Measurements from ENCODE around the gene BARD1.
"Not testable (repeated sequence)": the region's sequence is repeated elsewhere in the genome, so short reads cannot be mapped to it uniquely, and the experiment has no call there.

BARD1 gene

DNA sequence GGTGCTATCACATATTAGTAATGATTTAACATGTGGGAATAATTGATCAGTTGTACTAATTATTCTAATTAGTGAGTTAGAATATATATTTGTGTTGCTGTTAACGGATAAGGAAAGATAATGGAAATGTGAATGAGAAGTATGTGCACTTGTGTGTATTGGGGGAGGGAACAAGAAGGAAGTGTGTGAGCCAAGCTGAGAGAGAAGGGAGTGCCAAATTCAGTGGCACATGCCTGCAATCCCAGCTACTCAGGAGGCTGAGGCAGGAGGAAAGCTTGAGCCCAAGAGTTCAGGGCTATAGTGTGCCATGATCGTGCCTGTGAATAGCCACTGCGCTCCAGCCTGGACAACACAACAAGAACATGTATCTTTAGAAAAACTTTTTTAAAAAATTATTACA is 9.3 kb downstream of the BARD1 start:
- Histone ChIP-seq H3K36me3 (ENCODE audit: control insufficient read depth, low read length) (peaks cover 77% of the 10 kb centered on the region), H3K4me1 (ENCODE audit: control insufficient read depth, low read length) (peaks cover 4% of the 10 kb centered on the region; the same call in 1 of the 2 replicates), H3K27ac (ENCODE audit: low read depth, low read length) (no peak overlapping the region), H3K4me3 (ENCODE audit: low read length) (no peak overlapping the region), H3K79me2 (ENCODE audit: control insufficient read depth, low read length) (peaks cover 100% of the 10 kb centered on the region), H3K27me3 (ENCODE audit: control insufficient read depth, low read length) (no peaks in the 10 kb centered on the region), H3K9me2 (replicated peaks; ENCODE audit: control insufficient read depth, low read length) (no peaks in the 10 kb centered on the region), H4K20me1 (ENCODE audit: control insufficient read depth, insufficient read depth, low read depth, low read length) (peaks cover 24% of the 10 kb centered on the region), H3K4me2 (ENCODE audit: low read length) (no peak overlapping the region), H3K9me3 (ENCODE audit: control insufficient read depth, insufficient read depth, low read length) (no peaks in the 10 kb centered on the region), H3F3A (ENCODE audit: control insufficient read depth, insufficient read depth) (no peaks in the 10 kb centered on the region; the same call in 1 of the 2 replicates)
- TF ChIP-seq, protein P1, sequence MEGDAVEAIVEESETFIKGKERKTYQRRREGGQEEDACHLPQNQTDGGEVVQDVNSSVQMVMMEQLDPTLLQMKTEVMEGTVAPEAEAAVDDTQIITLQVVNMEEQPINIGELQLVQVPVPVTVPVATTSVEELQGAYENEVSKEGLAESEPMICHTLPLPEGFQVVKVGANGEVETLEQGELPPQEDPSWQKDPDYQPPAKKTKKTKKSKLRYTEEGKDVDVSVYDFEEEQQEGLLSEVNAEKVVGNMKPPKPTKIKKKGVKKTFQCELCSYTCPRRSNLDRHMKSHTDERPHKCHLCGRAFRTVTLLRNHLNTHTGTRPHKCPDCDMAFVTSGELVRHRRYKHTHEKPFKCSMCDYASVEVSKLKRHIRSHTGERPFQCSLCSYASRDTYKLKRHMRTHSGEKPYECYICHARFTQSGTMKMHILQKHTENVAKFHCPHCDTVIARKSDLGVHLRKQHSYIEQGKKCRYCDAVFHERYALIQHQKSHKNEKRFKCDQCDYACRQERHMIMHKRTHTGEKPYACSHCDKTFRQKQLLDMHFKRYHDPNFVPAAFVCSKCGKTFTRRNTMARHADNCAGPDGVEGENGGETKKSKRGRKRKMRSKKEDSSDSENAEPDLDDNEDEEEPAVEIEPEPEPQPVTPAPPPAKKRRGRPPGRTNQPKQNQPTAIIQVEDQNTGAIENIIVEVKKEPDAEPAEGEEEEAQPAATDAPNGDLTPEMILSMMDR (IDR thresholded peaks at IDR 0.05; ENCODE audit: low read depth, low read length, poor library complexity, severe bottlenecking) = no peak
- TF ChIP-seq EZH2phosphoT487 (IDR thresholded peaks at IDR 0.05; ENCODE audit: borderline replicate concordance, low read length) = no peak

DNA sequence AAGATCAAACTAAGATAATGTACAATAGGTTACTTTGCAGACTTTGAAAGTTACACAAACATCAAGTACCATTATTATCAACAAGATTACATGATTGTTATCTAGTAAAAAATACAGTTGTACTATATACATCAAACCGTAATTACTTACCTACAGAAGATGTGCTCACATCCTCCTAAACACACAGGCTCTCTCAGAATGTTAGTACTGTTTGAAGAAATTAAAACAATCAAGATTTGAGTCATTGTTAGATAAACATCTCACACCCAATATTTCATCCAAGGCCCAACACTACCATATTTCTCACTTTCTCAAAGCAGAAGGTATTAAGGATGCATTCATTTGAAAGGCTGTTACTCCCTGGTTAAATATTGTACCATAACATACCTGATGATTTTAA is 12.6 kb downstream of the BARD1 start:
- H3K79me2 ChIP-seq (ENCODE audit: control insufficient read depth, low read length) = peaks cover 99% of the 10 kb centered on the region
- no peak for TF ChIP-seq EZH2phosphoT487 (IDR thresholded peaks at IDR 0.05; ENCODE audit: borderline replicate concordance, low read length)
- TF ChIP-seq, protein P1 (IDR thresholded peaks at IDR 0.05; ENCODE audit: low read depth, low read length, poor library complexity, severe bottlenecking) = no peak
- no peaks in the 10 kb centered on the region for H3K27me3 ChIP-seq (ENCODE audit: control insufficient read depth, low read length)
- peaks cover 85% of the 10 kb centered on the region for H3K36me3 ChIP-seq (ENCODE audit: control insufficient read depth, low read length)
- no peak overlapping the region for H3K4me3 ChIP-seq (ENCODE audit: low read length)
- H3K9me2 ChIP-seq (replicated peaks; ENCODE audit: control insufficient read depth, low read length) = no peaks in the 10 kb centered on the region
- no peaks in the 10 kb centered on the region for H3K9me3 ChIP-seq (ENCODE audit: control insufficient read depth, insufficient read depth, low read length)
- no peak overlapping the region for H3K27ac ChIP-seq (ENCODE audit: low read depth, low read length)
- peaks cover 22% of the 10 kb centered on the region for H4K20me1 ChIP-seq (ENCODE audit: control insufficient read depth, insufficient read depth, low read depth, low read length)
- no peaks in the 10 kb centered on the region; the same call in 1 of the 2 replicates for H3K4me1 ChIP-seq (ENCODE audit: control insufficient read depth, low read length)
- H3K4me2 ChIP-seq (ENCODE audit: low read length) = no peak overlapping the region
- no peaks in the 10 kb centered on the region; the same call in 1 of the 2 replicates for H3F3A ChIP-seq (ENCODE audit: control insufficient read depth, insufficient read depth)

DNA sequence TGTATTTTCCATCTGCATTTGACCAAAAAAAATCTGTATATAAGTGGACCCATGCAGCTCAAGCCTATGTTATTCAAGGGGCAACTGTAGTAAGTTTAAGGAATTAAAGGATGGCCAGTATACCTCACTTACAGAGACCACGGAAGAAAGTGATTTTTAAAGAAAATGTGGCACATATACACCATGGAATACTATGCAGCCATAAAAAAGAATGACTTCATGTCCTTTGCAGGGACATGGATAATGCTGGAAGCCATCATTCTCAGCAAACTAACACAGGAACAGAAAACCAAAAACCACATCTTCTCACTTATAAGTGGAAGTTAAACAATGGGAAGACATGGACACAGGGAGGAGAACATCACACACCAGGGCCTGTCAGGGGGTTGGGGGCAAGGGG is 26.3 kb downstream of the BARD1 start:
- H3K27ac ChIP-seq (ENCODE audit: low read depth, low read length); H3K4me2 ChIP-seq (ENCODE audit: low read length); H3F3A ChIP-seq (ENCODE audit: control insufficient read depth, insufficient read depth); H3K9me2 ChIP-seq (replicated peaks; ENCODE audit: control insufficient read depth, low read length); H3K4me1 ChIP-seq (ENCODE audit: control insufficient read depth, low read length); H3K4me3 ChIP-seq (ENCODE audit: low read length); H3K9me3 ChIP-seq (ENCODE audit: control insufficient read depth, insufficient read depth, low read length); H3K27me3 ChIP-seq (ENCODE audit: control insufficient read depth, low read length); H4K20me1 ChIP-seq (ENCODE audit: control insufficient read depth, insufficient read depth, low read depth, low read length): not testable (repeated sequence)
- Histone ChIP-seq H3K36me3 (ENCODE audit: control insufficient read depth, low read length) (peaks cover 87% of the 10 kb centered on the region), H3K79me2 (ENCODE audit: control insufficient read depth, low read length) (peaks cover 96% of the 10 kb centered on the region)

DNA sequence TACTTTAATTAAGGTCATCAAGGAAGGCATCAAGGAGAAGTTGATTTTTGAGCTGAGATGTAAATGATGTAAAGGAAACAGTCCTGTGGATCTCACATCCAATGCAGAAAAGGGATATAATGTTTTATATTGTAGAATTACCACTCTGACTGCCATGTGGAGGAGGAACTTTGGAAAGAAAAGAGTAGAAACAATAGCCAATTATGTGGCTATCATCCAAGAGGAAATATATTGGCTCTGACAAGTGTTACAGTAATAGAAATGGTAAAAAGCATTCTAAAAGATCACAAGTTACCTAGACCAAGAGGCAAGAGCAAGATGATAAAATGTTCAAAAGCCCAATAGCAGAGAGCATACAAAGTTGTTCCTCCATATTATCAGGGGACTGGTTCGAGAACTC is 26.8 kb downstream of the BARD1 start:
- no peaks in the 10 kb centered on the region for H3K4me1 ChIP-seq (ENCODE audit: control insufficient read depth, low read length)
- H3K27me3 ChIP-seq (ENCODE audit: control insufficient read depth, low read length) = no peaks in the 10 kb centered on the region
- no peaks in the 10 kb centered on the region for H3F3A ChIP-seq (ENCODE audit: control insufficient read depth, insufficient read depth)
- H3K27ac ChIP-seq (ENCODE audit: low read depth, low read length) = no peak overlapping the region
- peaks cover 93% of the 10 kb centered on the region for H3K79me2 ChIP-seq (ENCODE audit: control insufficient read depth, low read length)
- H3K36me3 ChIP-seq (ENCODE audit: control insufficient read depth, low read length) = peaks cover 84% of the 10 kb centered on the region
- H3K4me3 ChIP-seq (ENCODE audit: low read length) = no peak overlapping the region
- no peak overlapping the region for H3K4me2 ChIP-seq (ENCODE audit: low read length)
- no peaks in the 10 kb centered on the region for H3K9me3 ChIP-seq (ENCODE audit: control insufficient read depth, insufficient read depth, low read length)
- no peaks in the 10 kb centered on the region for H4K20me1 ChIP-seq (ENCODE audit: control insufficient read depth, insufficient read depth, low read depth, low read length)
- H3K9me2 ChIP-seq (replicated peaks; ENCODE audit: control insufficient read depth, low read length) = no peaks in the 10 kb centered on the region
- TF ChIP-seq, protein P1 (IDR thresholded peaks at IDR 0.05; ENCODE audit: low read depth, low read length, poor library complexity, severe bottlenecking) = no peak
- no peak for TF ChIP-seq EZH2phosphoT487 (IDR thresholded peaks at IDR 0.05; ENCODE audit: borderline replicate concordance, low read length)

All from DOHH2 (cell line).